ENCODE results near the gene FURIN. TPM values are rescaled to one million over a fixed set of nuclear protein-coding genes. Genes with fewer than 3 reads are reported as not detected.

FURIN gene
- total RNA-seq, 2 experiments from 2014 or later = 97.4 to 104 TPM

- ChIA-PET CTCF (no interaction called here), POLR2A (interaction anchor here (1.5 kb wide), 1 partner anchor 14 kb away, joined by 3 read pairs; no protein-coding TSS in a partner anchor)
- Mint-ChIP-seq H3K9me3 (no peaks in the 10 kb centered on the region), H3K4me1 (ENCODE audit: low read depth) (no peaks in the 10 kb centered on the region), H3K4me3 (no peak overlapping the region), H3K27ac (no peak overlapping the region), H3K27me3 (no peaks in the 10 kb centered on the region), H3K36me3 (ENCODE audit: low read depth) (peaks cover 88% of the 10 kb centered on the region)
- no peak for ATAC-seq (ENCODE audit: poor library complexity)
- H3K36me3 ChIP-seq (ENCODE audit: insufficient read depth, low read length) = peaks cover 95% of the 10 kb centered on the region
- TF ChIP-seq CTCF (IDR thresholded peaks at IDR 0.05) = no peak
- H3K9me3 ChIP-seq (ENCODE audit: control insufficient read depth in 1 of 2, insufficient read depth in 1 of 2, low read length in 2 of 2) = no peaks in the 10 kb centered on the region
- no peak for DNase-seq
- H3K27ac ChIP-seq (ENCODE audit: low read depth in 1 of 2, low read length in 2 of 2) = no peak overlapping the region
- no peak overlapping the region for H3K4me3 ChIP-seq (ENCODE audit: low read length)
- intact Hi-C loops (cut with DNase I, micrococcal nuclease) = no loop called here
- no peaks in the 10 kb centered on the region for H3K27me3 ChIP-seq (ENCODE audit: control insufficient read depth in 1 of 2, insufficient read depth in 2 of 2, low read length in 2 of 2)
- H3K4me1 ChIP-seq (ENCODE audit: insufficient read depth, low read length) = peaks cover 3% of the 10 kb centered on the region
These were observed 46.9 kb downstream of the FURIN start for GRCh38 chr15:90915216-90915807.

- CTCF ChIA-PET = no interaction called here
- H3K9me3 Mint-ChIP-seq = no peaks in the 10 kb centered on the region
- intact Hi-C loops (cut with DNase I, micrococcal nuclease) = no loop called here
- Histone ChIP-seq H3K36me3 (ENCODE audit: insufficient read depth, low read length) (peaks cover 95% of the 10 kb centered on the region), H3K27me3 (ENCODE audit: control insufficient read depth in 1 of 2, insufficient read depth in 2 of 2, low read length in 2 of 2) (no peaks in the 10 kb centered on the region), H3K9me3 (ENCODE audit: control insufficient read depth in 1 of 2, insufficient read depth in 1 of 2, low read length in 2 of 2) (no peaks in the 10 kb centered on the region), H3K4me3 (ENCODE audit: low read length) (no peak overlapping the region), H3K4me1 (ENCODE audit: insufficient read depth, low read length) (peaks cover 3% of the 10 kb centered on the region), H3K27ac (ENCODE audit: low read depth in 1 of 2, low read length in 2 of 2) (no peak overlapping the region)
- no peaks in the 10 kb centered on the region for H3K27me3 Mint-ChIP-seq
- TF ChIP-seq CTCF (IDR thresholded peaks at IDR 0.05) = no peak
- no peaks in the 10 kb centered on the region for H3K4me1 Mint-ChIP-seq (ENCODE audit: low read depth)
- POLR2A ChIA-PET = interaction anchor here (1.5 kb wide), 1 partner anchor 13 kb away, joined by 3 read pairs; no protein-coding TSS in a partner anchor
- no peak overlapping the region for H3K27ac Mint-ChIP-seq
- peaks cover 90% of the 10 kb centered on the region for H3K36me3 Mint-ChIP-seq (ENCODE audit: low read depth)
- H3K4me3 Mint-ChIP-seq = no peak overlapping the region
- DNase-seq (peak in 2 of 14 experiments; percentile 67 to 74), ATAC-seq (ENCODE audit: poor library complexity) (peak; percentile 29)
These were observed 47.5 kb downstream of the FURIN start for GRCh38 chr15:90915808-90916440.

- H3K9me3 Mint-ChIP-seq = no peaks in the 10 kb centered on the region
- ChIA-PET CTCF (no interaction called here), POLR2A (interaction anchor here (1.5 kb wide), 1 partner anchor 13 kb away, joined by 3 read pairs; no protein-coding TSS in a partner anchor)
- intact Hi-C loops (cut with DNase I, micrococcal nuclease) = no loop called here
- no peak overlapping the region for H3K27ac Mint-ChIP-seq
- no peak for TF ChIP-seq CTCF (IDR thresholded peaks at IDR 0.05)
- H3K9me3 ChIP-seq (ENCODE audit: control insufficient read depth in 1 of 2, insufficient read depth in 1 of 2, low read length in 2 of 2) = no peaks in the 10 kb centered on the region
- no peak overlapping the region for H3K4me3 Mint-ChIP-seq
- no peaks in the 10 kb centered on the region for H3K4me1 Mint-ChIP-seq (ENCODE audit: low read depth)
- no peak overlapping the region for H3K4me3 ChIP-seq (ENCODE audit: low read length)
- no peaks in the 10 kb centered on the region for H3K27me3 Mint-ChIP-seq
- no peak for DNase-seq
- peaks cover 3% of the 10 kb centered on the region for H3K4me1 ChIP-seq (ENCODE audit: insufficient read depth, low read length)
- peaks cover 95% of the 10 kb centered on the region for H3K36me3 ChIP-seq (ENCODE audit: insufficient read depth, low read length)
- no peak overlapping the region for H3K27ac ChIP-seq (ENCODE audit: low read depth in 1 of 2, low read length in 2 of 2)
- no peak for ATAC-seq (ENCODE audit: poor library complexity)
- peaks cover 94% of the 10 kb centered on the region for H3K36me3 Mint-ChIP-seq (ENCODE audit: low read depth)
- H3K27me3 ChIP-seq (ENCODE audit: control insufficient read depth in 1 of 2, insufficient read depth in 2 of 2, low read length in 2 of 2) = no peaks in the 10 kb centered on the region
These were observed 48.1 kb downstream of the FURIN start for GRCh38 chr15:90916461-90916860.

All from CD4-positive, alpha-beta T cell (primary cell).